Progenitor cell of endocrine pancreas (in vitro differentiated cells): ENCODE data around the gene ABL2. TPM values are rescaled to one million over a fixed set of nuclear protein-coding genes. Genes with fewer than 3 reads are reported as not detected.

Experiments
- DNase-seq: peaks from one replicate; pipeline ENCODE4 v3.0.0; 2021; ENCODE audit warnings: low spot score; ENCODE audit not compliant: unreplicated experiment
- H3K27ac Mint-ChIP-seq: 2 replicates; pipeline ENCODE4 v1.8.0; 2021; ENCODE audit warnings: mild to moderate bottlenecking, moderate library complexity, mixed read lengths
- H3K27me3 Mint-ChIP-seq: 2 replicates; pipeline ENCODE4 v1.8.0; 2021; ENCODE audit warnings: mixed read lengths
- H3K36me3 Mint-ChIP-seq: 2 replicates; pipeline ENCODE4 v1.8.0; 2022; ENCODE audit warnings: mixed read lengths; ENCODE audit not compliant: insufficient read depth
- H3K4me1 Mint-ChIP-seq: 2 replicates; pipeline ENCODE4 v1.8.0; 2021; ENCODE audit warnings: low read depth, mixed read lengths
- H3K4me3 Mint-ChIP-seq: 2 replicates; pipeline ENCODE4 v1.8.0; 2021; ENCODE audit warnings: low read depth, mild to moderate bottlenecking, moderate library complexity, mixed read lengths
- H3K9me3 Mint-ChIP-seq: 2 replicates; pipeline ENCODE4 v1.8.0; 2021; ENCODE audit warnings: low read depth, mixed read lengths
- CTCF ChIP-seq: fragments of 200-600 bp; sonication (generic); IDR thresholded peaks from one replicate; pipeline ENCODE4 v1.5.0; 2021; ENCODE audit warnings: antibody characterized with exemption, mild to moderate bottlenecking; ENCODE audit not compliant: unreplicated experiment
- total RNA-seq: library from RNA; stranded (reverse); gene quantifications from 2 replicates; pipeline ENCODE4 v1.2.1, GENCODE V29; 2021

Gene ABL2
- total RNA-seq, 1 donor from 2014 or later, result 23.7 TPM

GRCh38 chr1:179164494-179164893 is 65.0 kb downstream of the ABL2 start:
- Mint-ChIP-seq H3K27me3 (no peaks in the 10 kb centered on the region), H3K36me3 (peaks cover 6% of the 10 kb centered on the region), H3K9me3 (no peaks in the 10 kb centered on the region), H3K4me3 (no peak overlapping the region), H3K27ac (peak overlapping the region; percentile 84), H3K4me1 (peaks cover 10% of the 10 kb centered on the region)
- DNase-seq, result no peak
- no peak for TF ChIP-seq CTCF

GRCh38 chr1:179156708-179157107 is 72.8 kb downstream of the ABL2 start:
- Mint-ChIP-seq H3K27me3 (no peaks in the 10 kb centered on the region), H3K9me3 (no peaks in the 10 kb centered on the region), H3K36me3 (no peaks in the 10 kb centered on the region), H3K27ac (no peak overlapping the region), H3K4me3 (no peak overlapping the region), H3K4me1 (peaks cover 23% of the 10 kb centered on the region)
- no peak for TF ChIP-seq CTCF
- no peak for DNase-seq

GRCh38 chr1:179156026-179156425 is 73.5 kb downstream of the ABL2 start:
- no peaks in the 10 kb centered on the region for H3K36me3 Mint-ChIP-seq
- no peak overlapping the region for H3K4me3 Mint-ChIP-seq
- no peaks in the 10 kb centered on the region for H3K27me3 Mint-ChIP-seq
- no peak for DNase-seq
- H3K9me3 Mint-ChIP-seq, result no peaks in the 10 kb centered on the region
- TF ChIP-seq CTCF, result no peak
- peaks cover 26% of the 10 kb centered on the region for H3K4me1 Mint-ChIP-seq
- H3K27ac Mint-ChIP-seq, result no peak overlapping the region

- TF ChIP-seq CTCF, result no peak
- Mint-ChIP-seq H3K27me3 (no peaks in the 10 kb centered on the region), H3K4me1 (peaks cover 30% of the 10 kb centered on the region), H3K27ac (no peak overlapping the region), H3K9me3 (no peaks in the 10 kb centered on the region), H3K36me3 (no peaks in the 10 kb centered on the region), H3K4me3 (no peak overlapping the region)
- no peak for DNase-seq
Measured at GRCh38 chr1:179155615-179156014, 73.9 kb downstream of the ABL2 start.

GRCh38 chr1:179154437-179154836 is 75.0 kb downstream of the ABL2 start:
- DNase-seq, result no peak
- H3K27me3 Mint-ChIP-seq, result no peaks in the 10 kb centered on the region
- peaks cover 4% of the 10 kb centered on the region for H3K36me3 Mint-ChIP-seq
- H3K4me1 Mint-ChIP-seq, result peaks cover 36% of the 10 kb centered on the region
- peaks cover 4% of the 10 kb centered on the region for H3K9me3 Mint-ChIP-seq
- no peak overlapping the region for H3K4me3 Mint-ChIP-seq
- TF ChIP-seq CTCF, result no peak
- H3K27ac Mint-ChIP-seq, result no peak overlapping the region

- H3K36me3 Mint-ChIP-seq, result peaks cover 8% of the 10 kb centered on the region
- H3K27me3 Mint-ChIP-seq, result no peaks in the 10 kb centered on the region
- peaks cover 36% of the 10 kb centered on the region for H3K4me1 Mint-ChIP-seq
- no peak for TF ChIP-seq CTCF
- no peak overlapping the region for H3K4me3 Mint-ChIP-seq
- DNase-seq, result no peak
- peak overlapping the region; percentile 79 for H3K27ac Mint-ChIP-seq
- H3K9me3 Mint-ChIP-seq, result peaks cover 4% of the 10 kb centered on the region
Measured at GRCh38 chr1:179153217-179153616, 76.3 kb downstream of the ABL2 start.
